SH-SY5Y (cell line): ENCODE data around the gene TCL1A.

ENCODE experiments used
- GATA2 ChIP-seq: IDR thresholded peaks from 2 replicates; pipeline ENCODE4 v1.6.1; 2011; ENCODE audit warnings: mild to moderate bottlenecking, low read depth, low read length
- GATA3 ChIP-seq: IDR thresholded peaks from 2 replicates; pipeline ENCODE4 v1.6.1; 2011; ENCODE audit warnings: low read depth, mild to moderate bottlenecking, low read length, moderate library complexity

DNA sequence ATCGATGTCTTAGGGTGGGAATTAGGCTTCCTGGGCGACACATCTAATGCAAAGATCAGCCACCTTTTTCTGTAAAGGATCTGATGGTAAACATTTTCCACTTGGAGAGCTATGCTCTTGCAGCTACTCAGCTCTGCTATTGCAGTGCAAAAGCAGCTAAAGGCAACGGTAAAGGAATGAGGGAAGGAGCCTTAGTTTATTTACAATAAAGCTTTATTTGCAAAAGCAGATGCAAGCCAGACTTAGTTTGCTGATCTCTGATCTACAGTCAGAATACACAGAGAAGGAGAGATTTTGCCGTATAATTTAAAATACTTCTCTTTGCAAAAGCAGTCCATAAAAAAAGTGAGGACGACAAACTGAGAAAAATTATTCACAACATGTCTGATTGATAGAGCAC, 24.5 kb downstream of the TCL1A start:
- no peak for TF ChIP-seq GATA3
- no peak for TF ChIP-seq GATA2
